Mucosa of rectum (tissue), 2 donors: Measurements from ENCODE around the gene MSGN1.

Experiments
- H3K27ac ChIP-seq, 2 donors: one replicate each; pipeline ENCODE4 v1.7.0; 2013; ENCODE audit warnings: inconsistent platforms in 2 of 2, low read depth in 2 of 2, low read length in 2 of 2
- H3K27me3 ChIP-seq, 2 donors: one replicate each; pipeline ENCODE4 v1.7.0; 2013; ENCODE audit warnings: low read length in 2 of 2; ENCODE audit not compliant: control insufficient read depth in 2 of 2, insufficient read depth in 2 of 2
- H3K36me3 ChIP-seq, 2 donors: one replicate each; pipeline ENCODE4 v1.7.0; 2013; ENCODE audit warnings: low read length in 2 of 2; ENCODE audit not compliant: control insufficient read depth in 2 of 2, insufficient read depth in 2 of 2
- H3K4me1 ChIP-seq, 2 donors: one replicate each; pipeline ENCODE4 v1.7.0; 2013; ENCODE audit warnings: low read length in 2 of 2, mild to moderate bottlenecking in 1 of 2; ENCODE audit not compliant: control insufficient read depth in 2 of 2, insufficient read depth in 2 of 2
- H3K4me3 ChIP-seq, 2 donors: one replicate each; pipeline ENCODE4 v1.7.0; 2013; ENCODE audit warnings: low read length in 2 of 2
- H3K9ac ChIP-seq, 2 donors: one replicate each; pipeline ENCODE4 v1.7.0; 2013; ENCODE audit warnings: low read length in 2 of 2, low read depth in 1 of 2, mild to moderate bottlenecking in 1 of 2
- H3K9me3 ChIP-seq, 2 donors: one replicate each; pipeline ENCODE4 v1.7.0; 2013; ENCODE audit warnings: low read length in 2 of 2; ENCODE audit not compliant: control insufficient read depth in 2 of 2
- donor health status: healthy.
- donor health status: Normal muscosa, but diverticular disease.

The MSGN1 gene, protein sequence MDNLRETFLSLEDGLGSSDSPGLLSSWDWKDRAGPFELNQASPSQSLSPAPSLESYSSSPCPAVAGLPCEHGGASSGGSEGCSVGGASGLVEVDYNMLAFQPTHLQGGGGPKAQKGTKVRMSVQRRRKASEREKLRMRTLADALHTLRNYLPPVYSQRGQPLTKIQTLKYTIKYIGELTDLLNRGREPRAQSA

DNA sequence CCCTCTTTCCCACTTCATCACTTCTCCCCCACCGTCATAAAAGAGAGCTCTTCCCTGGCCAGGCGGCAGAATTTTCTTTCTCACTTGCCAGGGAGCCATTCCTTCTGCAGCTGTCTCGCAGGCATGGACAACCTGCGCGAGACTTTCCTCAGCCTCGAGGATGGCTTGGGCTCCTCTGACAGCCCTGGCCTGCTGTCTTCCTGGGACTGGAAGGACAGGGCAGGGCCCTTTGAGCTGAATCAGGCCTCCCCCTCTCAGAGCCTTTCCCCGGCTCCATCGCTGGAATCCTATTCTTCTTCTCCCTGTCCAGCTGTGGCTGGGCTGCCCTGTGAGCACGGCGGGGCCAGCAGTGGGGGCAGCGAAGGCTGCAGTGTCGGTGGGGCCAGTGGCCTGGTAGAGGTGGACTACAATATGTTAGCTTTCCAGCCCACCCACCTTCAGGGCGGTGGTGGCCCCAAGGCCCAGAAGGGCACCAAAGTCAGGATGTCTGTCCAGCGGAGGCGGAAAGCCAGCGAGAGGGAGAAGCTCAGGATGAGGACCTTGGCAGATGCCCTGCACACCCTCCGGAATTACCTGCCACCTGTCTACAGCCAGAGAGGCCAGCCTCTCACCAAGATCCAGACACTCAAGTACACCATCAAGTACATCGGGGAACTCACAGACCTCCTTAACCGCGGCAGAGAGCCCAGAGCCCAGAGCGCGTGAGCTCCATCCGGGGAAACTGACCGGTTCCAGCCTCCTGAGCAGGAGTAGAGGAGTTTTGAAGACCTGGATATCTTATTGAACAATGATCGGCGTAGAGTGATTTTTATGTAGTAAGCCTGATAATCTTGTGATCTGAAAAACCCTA is at the start of gene MSGN1:
TSS of gene MSGN1 (plus strand) at position 65 of the 850 bp plus-strand sequence. CDS start at position 124, 59 bp downstream.
- H3K4me3 ChIP-seq = no peak within 1 kb of the TSS
- H3K9ac ChIP-seq = peak within 1 kb of the TSS in 1 of 2 donors; percentile 7
- H3K36me3 ChIP-seq = no peaks in the 10 kb centered on the region
- no peaks in the 10 kb centered on the region for H3K4me1 ChIP-seq
- H3K9me3 ChIP-seq = no peaks in the 10 kb centered on the region
- H3K27me3 ChIP-seq = no peaks in the 10 kb centered on the region
- H3K27ac ChIP-seq = peak within 1 kb of the TSS in 1 of 2 donors; percentile 28

DNA sequence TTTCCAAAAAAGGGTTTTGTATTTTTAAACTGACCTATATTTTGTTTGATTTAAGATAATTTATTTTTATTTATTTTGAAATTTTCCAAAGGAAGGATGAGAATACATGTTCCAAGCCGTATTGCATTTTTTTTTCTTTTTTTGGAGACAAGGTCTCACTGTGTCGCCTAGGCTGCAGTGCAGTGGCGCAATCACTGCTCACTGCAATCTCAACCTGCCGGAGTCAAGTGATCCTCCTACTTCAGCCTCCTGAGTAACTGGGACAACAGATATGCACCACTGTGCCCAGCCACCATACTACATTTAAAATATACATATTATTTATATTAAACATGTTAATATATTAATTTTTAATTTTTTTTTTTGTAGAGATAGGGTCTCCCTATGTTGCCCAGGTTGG is 47.4 kb upstream of the MSGN1 start:
- Histone ChIP-seq H3K4me3 (no peak overlapping the region), H3K4me1 (no peaks in the 10 kb centered on the region), H3K27me3 (no peaks in the 10 kb centered on the region), H3K36me3 (peaks cover 0 to 11% of the 10 kb centered on the region in 2 donors), H3K9me3 (no peaks in the 10 kb centered on the region), H3K27ac (no peak overlapping the region), H3K9ac (no peak overlapping the region)

DNA sequence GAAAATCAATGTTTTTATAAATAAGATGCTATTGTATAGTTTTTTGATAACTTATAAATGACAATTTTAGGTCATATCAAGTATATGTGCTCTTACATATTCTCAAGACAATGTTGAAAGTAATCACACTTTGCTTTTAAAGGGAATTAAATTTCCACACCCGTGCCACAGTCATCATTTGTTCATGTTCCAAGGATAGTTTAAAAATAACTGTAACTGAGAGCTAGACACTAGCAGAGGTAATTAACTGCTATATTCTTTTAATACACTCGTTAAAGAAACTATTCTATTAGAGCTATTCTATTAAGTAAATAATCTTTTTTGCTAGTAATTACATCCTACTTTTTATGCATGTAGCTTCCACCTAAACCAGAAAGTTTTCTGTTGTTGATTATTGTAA is 44.3 kb upstream of the MSGN1 start:
- Histone ChIP-seq H3K36me3 (peaks cover 5 to 16% of the 10 kb centered on the region in 2 donors), H3K4me1 (no peaks in the 10 kb centered on the region), H3K9ac (no peak overlapping the region), H3K27me3 (no peaks in the 10 kb centered on the region), H3K9me3 (no peaks in the 10 kb centered on the region), H3K27ac (no peak overlapping the region), H3K4me3 (no peak overlapping the region)

DNA sequence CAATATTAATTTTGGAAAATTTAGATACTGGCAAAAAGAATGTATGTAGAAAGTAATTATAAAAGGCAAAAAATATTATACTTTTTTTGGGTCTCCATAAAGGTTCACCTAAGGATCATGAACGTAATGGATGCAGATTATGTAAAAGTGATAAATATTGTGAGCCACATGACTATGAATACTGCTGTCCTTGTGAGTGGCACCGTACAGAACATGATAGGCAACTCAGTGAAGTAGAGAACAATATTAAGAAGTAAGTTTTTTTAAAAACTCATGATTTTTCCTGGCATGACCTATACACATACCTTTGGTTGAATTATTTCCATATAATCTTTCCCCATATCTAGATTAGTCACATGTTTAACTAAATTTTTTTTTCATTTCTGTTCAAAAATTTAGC is 43.7 kb upstream of the MSGN1 start:
- no peak overlapping the region for H3K27ac ChIP-seq
- no peak overlapping the region for H3K4me3 ChIP-seq
- no peaks in the 10 kb centered on the region for H3K27me3 ChIP-seq
- no peak overlapping the region for H3K9ac ChIP-seq
- H3K4me1 ChIP-seq = no peaks in the 10 kb centered on the region
- H3K36me3 ChIP-seq = peaks cover 5 to 16% of the 10 kb centered on the region in 2 donors
- H3K9me3 ChIP-seq = no peaks in the 10 kb centered on the region

DNA sequence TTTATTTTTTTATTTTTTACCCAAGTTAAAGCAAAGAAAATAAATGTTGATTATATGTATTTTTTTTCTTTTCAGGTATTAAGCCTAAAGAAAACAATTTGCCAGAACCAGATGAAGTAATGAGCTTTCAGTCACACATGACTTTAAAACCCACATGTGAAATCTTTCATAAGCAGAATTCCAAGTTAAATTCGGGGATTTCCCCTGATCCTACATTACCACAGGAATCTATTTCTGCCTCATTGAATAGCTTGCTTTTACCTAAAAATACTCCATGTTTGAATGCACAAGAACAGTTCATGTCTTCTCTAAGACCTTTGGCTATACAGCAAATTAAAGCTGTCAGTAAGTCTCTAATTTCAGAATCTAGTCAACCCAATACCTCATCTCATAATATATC is 35.7 kb upstream of the MSGN1 start:
- H3K4me1 ChIP-seq = no peaks in the 10 kb centered on the region
- H3K27ac ChIP-seq = no peak overlapping the region
- no peak overlapping the region for H3K4me3 ChIP-seq
- H3K36me3 ChIP-seq = peaks cover 0 to 21% of the 10 kb centered on the region in 2 donors
- H3K9ac ChIP-seq = no peak overlapping the region
- no peaks in the 10 kb centered on the region for H3K9me3 ChIP-seq
- no peaks in the 10 kb centered on the region for H3K27me3 ChIP-seq

DNA sequence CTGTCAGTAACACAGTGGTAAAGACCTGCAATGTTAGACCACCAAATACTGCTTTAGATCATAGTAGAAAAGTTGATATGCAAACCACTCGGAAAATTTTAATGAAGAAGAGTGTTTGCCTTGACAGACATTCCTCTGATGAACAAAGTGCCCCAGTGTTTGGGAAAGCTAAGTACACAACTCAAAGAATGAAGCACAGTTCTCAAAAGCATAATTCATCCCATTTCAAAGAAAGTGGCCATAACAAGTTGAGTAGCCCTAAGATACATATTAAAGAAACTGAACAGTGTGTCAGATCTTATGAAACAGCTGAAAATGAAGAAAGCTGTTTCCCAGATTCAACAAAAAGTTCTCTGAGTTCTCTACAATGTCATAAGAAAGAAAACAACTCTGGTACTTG is 34.8 kb upstream of the MSGN1 start:
- no peaks in the 10 kb centered on the region for H3K9me3 ChIP-seq
- no peaks in the 10 kb centered on the region for H3K27me3 ChIP-seq
- no peak overlapping the region for H3K4me3 ChIP-seq
- no peak overlapping the region for H3K9ac ChIP-seq
- no peaks in the 10 kb centered on the region for H3K4me1 ChIP-seq
- H3K27ac ChIP-seq = no peak overlapping the region
- peaks cover 0 to 20% of the 10 kb centered on the region in 2 donors for H3K36me3 ChIP-seq

DNA sequence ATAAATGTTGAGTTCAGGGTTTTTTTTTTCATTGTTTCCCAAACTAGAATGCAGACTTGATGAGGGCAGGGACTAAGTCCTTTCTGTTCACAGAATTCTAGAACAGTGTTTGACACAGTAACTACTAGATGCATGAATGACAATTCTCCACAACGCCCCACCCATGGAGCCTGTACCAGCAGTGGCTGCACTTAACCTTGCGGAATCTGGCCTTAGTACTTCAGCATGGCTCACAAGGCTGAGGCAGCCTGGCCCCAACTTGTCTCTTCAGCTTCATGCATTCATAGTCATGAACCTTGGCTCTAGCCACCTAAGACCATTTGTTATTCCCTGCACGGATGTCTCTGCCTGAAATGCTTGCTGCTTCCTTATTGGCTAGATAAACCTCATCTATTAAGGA is 29.5 kb upstream of the MSGN1 start:
- peaks cover 0 to 1% of the 10 kb centered on the region in 2 donors for H3K36me3 ChIP-seq
- no peaks in the 10 kb centered on the region for H3K9me3 ChIP-seq
- no peak overlapping the region for H3K9ac ChIP-seq
- H3K4me3 ChIP-seq = no peak overlapping the region
- H3K27me3 ChIP-seq = no peaks in the 10 kb centered on the region
- no peak overlapping the region for H3K27ac ChIP-seq
- H3K4me1 ChIP-seq = no peaks in the 10 kb centered on the region

DNA sequence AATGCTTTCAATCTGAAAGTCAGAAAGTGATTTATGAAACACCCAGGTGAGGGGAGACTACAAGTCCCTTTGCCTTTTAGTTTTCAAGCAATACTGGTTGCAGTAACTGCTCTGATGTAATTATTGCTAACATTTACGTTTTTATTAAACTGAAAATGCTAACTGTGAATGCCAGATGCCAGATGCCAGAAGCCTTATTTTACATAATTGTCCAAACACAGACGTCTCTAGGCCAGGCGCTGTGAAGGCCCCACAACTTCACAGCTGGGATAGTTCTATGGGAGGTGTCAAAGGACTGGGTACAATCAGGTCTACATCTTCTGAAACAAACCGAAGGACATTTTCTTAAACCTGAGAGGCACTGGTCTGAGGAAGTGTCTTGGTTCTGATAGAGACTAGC is 27.5 kb upstream of the MSGN1 start:
- Histone ChIP-seq H3K27me3 (no peaks in the 10 kb centered on the region), H3K36me3 (no peaks in the 10 kb centered on the region), H3K27ac (no peak overlapping the region), H3K4me1 (peaks cover 0 to 2% of the 10 kb centered on the region in 2 donors), H3K4me3 (no peak overlapping the region), H3K9ac (no peak overlapping the region), H3K9me3 (no peaks in the 10 kb centered on the region)

DNA sequence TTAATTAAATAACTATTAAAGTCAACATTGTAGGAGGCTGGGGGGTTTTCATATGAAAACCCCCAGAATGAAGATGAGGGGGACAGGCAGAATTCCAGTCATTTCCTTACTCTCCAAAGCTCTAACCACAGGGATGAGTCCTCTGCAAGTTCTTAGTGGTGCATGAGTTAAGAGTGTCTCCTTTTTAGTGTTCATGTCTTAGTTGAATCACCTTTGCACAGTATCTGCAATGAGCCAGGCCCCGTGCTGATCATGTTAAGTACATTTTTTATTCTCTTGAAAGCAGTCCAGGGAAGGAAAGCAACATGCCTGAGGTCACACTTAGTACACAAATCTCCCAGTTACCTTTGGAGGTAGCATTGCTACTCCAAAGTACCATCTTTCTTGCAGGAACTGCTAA is 25.7 kb upstream of the MSGN1 start:
- no peak overlapping the region for H3K4me3 ChIP-seq
- H3K27ac ChIP-seq = no peak overlapping the region
- no peaks in the 10 kb centered on the region for H3K27me3 ChIP-seq
- H3K4me1 ChIP-seq = peaks cover 0 to 2% of the 10 kb centered on the region in 2 donors
- no peak overlapping the region for H3K9ac ChIP-seq
- H3K9me3 ChIP-seq = no peaks in the 10 kb centered on the region
- no peaks in the 10 kb centered on the region for H3K36me3 ChIP-seq

DNA sequence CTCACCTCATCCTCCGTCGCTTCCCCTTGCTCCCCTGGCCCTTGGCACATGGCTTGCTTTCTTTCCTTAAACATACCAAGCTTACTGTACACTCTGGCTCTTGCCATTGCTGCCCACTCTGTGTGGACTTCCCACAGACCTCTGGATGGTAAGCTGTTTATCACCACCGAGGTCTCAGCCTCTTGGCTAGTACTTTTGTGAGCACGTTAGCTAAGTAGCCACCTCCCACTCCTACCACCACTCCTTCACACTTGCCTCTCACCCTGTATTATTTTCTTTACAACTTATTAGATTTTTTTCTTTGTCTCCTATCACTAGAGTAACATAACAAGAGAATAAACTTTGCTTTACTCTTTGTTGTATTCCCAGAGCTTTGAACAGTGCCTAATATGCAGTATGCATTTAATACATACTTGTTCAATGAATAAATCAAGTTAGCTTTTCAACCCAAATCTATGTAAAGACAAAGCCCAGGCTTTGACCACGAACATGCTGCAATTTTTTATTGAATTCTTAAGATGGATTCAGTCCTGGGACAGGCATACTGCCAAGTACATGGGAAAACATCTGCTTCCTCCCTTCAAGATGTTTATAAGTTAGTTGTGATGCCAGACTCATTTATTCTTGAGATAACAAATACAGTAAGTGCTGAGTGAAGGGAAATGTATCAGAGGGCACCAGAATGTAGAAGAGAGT is 25.0 kb upstream of the MSGN1 start:
- Histone ChIP-seq H3K4me3 (no peak overlapping the region), H3K9me3 (no peaks in the 10 kb centered on the region), H3K27me3 (no peaks in the 10 kb centered on the region), H3K9ac (no peak overlapping the region), H3K36me3 (no peaks in the 10 kb centered on the region), H3K27ac (no peak overlapping the region), H3K4me1 (peaks cover 0 to 2% of the 10 kb centered on the region in 2 donors)
